ENCODE measurements around the gene LRP1B.

The LRP1B gene

GRCh38 chr2:141933226-141933625 is 197.6 kb downstream of the LRP1B start (continued):
- TF ChIP-seq TSHZ2 (CRISPR knock-in tag; IDR thresholded peaks at IDR 0.05) (no peak), ZNF565 (CRISPR knock-in tag; conservative IDR thresholded peaks at IDR 0.05; ENCODE audit: low read depth) (no peak), BACH2 (CRISPR knock-in tag; IDR thresholded peaks at IDR 0.05; ENCODE audit: borderline replicate concordance) (no peak)

GRCh38 chr2:141932261-141932660 is 198.6 kb downstream of the LRP1B start:
- TF ChIP-seq ZNF565 (CRISPR knock-in tag; conservative IDR thresholded peaks at IDR 0.05; ENCODE audit: low read depth) (no peak), BACH2 (CRISPR knock-in tag; IDR thresholded peaks at IDR 0.05; ENCODE audit: borderline replicate concordance) (no peak), SNAI2 (CRISPR knock-in tag; IDR thresholded peaks at IDR 0.05) (no peak), CSRNP3 (CRISPR knock-in tag; IDR thresholded peaks at IDR 0.05) (no peak), ZFP3 (CRISPR knock-in tag; IDR thresholded peaks at IDR 0.05) (no peak), TSHZ2 (CRISPR knock-in tag; IDR thresholded peaks at IDR 0.05) (no peak), ZNF70 (CRISPR knock-in tag; IDR thresholded peaks at IDR 0.05) (no peak), ISL1 (CRISPR knock-in tag; IDR thresholded peaks at IDR 0.05) (no peak), CSDC2 (CRISPR knock-in tag; IDR thresholded peaks at IDR 0.05) (no peak), ESRRG (CRISPR knock-in tag; IDR thresholded peaks at IDR 0.05) (no peak), TOX (CRISPR knock-in tag; IDR thresholded peaks at IDR 0.05; ENCODE audit: borderline replicate concordance) (no peak), ZNF8 (CRISPR knock-in tag; IDR thresholded peaks at IDR 0.05) (no peak), PPARA (CRISPR knock-in tag; IDR thresholded peaks at IDR 0.05; ENCODE audit: borderline replicate concordance) (no peak), TCF4 (CRISPR knock-in tag; IDR thresholded peaks at IDR 0.05; ENCODE audit: borderline replicate concordance) (no peak), RARB (CRISPR knock-in tag; IDR thresholded peaks at IDR 0.05) (no peak), CREB5 (CRISPR knock-in tag; IDR thresholded peaks at IDR 0.05; ENCODE audit: low read depth) (no peak), GLIS3 (CRISPR knock-in tag; IDR thresholded peaks at IDR 0.05) (no peak), ARNTL (CRISPR knock-in tag; IDR thresholded peaks at IDR 0.05; ENCODE audit: borderline replicate concordance, low read depth) (no peak)
- ATAC-seq = no peak

- ATAC-seq = no peak
- TF ChIP-seq CSRNP3 (CRISPR knock-in tag; IDR thresholded peaks at IDR 0.05) (no peak), ZC3H10 (CRISPR knock-in tag; IDR thresholded peaks at IDR 0.05) (no peak), GLIS3 (CRISPR knock-in tag; IDR thresholded peaks at IDR 0.05) (no peak), PATZ1 (CRISPR knock-in tag; IDR thresholded peaks at IDR 0.05; ENCODE audit: borderline replicate concordance) (no peak), TSHZ2 (CRISPR knock-in tag; IDR thresholded peaks at IDR 0.05) (no peak), ZNF565 (CRISPR knock-in tag; conservative IDR thresholded peaks at IDR 0.05; ENCODE audit: low read depth) (no peak), BACH2 (CRISPR knock-in tag; IDR thresholded peaks at IDR 0.05; ENCODE audit: borderline replicate concordance) (no peak), CREB5 (CRISPR knock-in tag; IDR thresholded peaks at IDR 0.05; ENCODE audit: low read depth) (no peak)
Measured at GRCh38 chr2:141931797-141932196, 199.0 kb downstream of the LRP1B start.

Measured in SK-N-SH treated with all-trans-retinoic acid at 6 μM for 48 hours (cell line).